HEK293T (cell line): ENCODE measurements around the gene PEMT.

Experiments used
- FOXA1 ChIP-seq: fragments of 450-650 bp; IDR thresholded peaks from 2 replicates; pipeline ENCODE4 v1.6.1; 2016; ENCODE audit warnings: mild to moderate bottlenecking
- FOXK2 ChIP-seq: fragments of 450-650 bp; IDR thresholded peaks from 2 replicates; pipeline ENCODE4 v1.6.1; 2016; ENCODE audit warnings: mild to moderate bottlenecking
- NFRKB ChIP-seq: fragments of 450-650 bp; IDR thresholded peaks from 2 replicates; pipeline ENCODE4 v1.6.1; 2016; ENCODE audit warnings: mild to moderate bottlenecking, moderate library complexity

DNA sequence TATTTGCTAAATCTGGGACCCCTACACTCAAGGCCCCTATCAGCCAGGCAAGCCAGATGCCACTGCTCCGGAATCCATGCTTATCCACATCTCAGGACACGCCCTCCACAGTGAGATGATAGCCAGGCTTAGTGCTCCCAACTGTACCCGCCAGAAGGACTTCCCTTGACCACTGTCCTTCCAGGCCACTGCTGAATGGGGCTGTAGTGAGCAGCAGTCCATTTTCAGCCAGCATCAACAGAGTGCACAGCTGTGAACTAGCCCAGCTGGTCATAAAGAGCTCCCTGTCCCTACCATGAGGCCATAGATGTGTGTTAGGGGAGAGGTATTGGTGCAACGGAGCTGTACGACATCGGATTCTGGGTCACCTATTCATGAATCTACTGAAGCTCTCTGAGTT lies 127.7 kb downstream of the PEMT start:
- TF ChIP-seq NFRKB = no peak
- no peak for TF ChIP-seq FOXK2
- no peak for TF ChIP-seq FOXA1
